Left hindlimb (tissue), 1 donor: ENCODE data around the gene FRMD3.

Experiments
- DNase-seq: peaks from one replicate; pipeline ENCODE4 v3.0.0-alpha.2; 2018

Gene FRMD3

DNA sequence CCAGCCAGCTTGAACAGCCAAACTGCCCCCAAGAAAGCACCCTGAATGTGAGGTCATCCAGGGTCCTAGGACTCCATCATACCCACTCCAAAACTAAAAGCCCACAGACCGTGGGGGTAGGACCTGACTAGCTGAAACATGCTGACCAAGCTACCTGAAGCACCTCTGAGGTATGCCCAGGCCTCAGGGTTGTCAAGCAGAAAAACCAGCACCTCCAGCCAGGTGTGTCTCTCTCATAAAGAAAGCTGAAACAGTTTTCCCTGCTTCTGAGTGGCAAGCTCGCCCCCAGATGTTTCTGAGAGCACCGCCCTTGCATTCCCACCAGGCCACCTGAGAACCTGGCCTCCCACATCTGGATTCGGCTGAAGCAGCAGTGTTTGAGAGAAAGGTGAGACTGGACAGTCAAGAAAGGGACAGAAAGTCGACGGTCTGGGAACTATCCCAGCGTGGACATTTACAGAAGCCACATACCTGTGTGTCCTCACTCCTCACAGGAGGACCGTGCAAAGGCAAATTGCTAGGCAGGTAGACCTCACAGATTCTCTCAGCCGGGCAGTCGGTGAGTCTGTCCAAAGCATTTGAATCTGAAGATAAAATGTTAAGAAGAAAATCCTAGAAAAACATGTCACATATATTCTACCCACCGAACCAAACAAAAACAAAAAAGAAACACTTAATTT, 319.6 kb downstream of the FRMD3 start:
- DNase-seq: no peak

DNA sequence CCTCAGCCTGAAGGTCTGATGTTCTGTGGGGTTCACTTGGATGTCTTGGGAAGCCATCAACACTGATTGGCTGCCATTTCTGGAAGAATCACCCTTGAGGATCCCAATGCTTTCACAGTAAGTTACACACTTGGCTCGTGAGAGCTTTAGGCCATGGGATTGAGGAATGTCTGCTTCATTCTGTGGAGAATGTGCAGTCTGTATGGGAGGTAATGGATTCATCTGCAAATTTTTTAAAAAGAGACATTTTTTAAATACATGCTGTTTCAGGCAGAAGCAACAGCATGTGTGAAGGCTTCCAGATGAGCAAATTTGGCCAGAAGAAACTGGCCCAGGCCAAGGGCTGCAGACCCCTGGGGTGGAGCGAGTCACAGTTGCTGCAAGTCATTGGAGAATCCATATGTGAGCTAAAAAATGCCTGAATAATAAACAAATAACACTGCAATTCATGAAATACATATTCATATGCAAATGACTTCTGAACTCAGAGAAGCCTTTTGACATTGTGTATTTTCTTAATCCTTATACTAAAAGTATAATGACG, 328.9 kb downstream of the FRMD3 start:
- DNase-seq: no peak

DNA sequence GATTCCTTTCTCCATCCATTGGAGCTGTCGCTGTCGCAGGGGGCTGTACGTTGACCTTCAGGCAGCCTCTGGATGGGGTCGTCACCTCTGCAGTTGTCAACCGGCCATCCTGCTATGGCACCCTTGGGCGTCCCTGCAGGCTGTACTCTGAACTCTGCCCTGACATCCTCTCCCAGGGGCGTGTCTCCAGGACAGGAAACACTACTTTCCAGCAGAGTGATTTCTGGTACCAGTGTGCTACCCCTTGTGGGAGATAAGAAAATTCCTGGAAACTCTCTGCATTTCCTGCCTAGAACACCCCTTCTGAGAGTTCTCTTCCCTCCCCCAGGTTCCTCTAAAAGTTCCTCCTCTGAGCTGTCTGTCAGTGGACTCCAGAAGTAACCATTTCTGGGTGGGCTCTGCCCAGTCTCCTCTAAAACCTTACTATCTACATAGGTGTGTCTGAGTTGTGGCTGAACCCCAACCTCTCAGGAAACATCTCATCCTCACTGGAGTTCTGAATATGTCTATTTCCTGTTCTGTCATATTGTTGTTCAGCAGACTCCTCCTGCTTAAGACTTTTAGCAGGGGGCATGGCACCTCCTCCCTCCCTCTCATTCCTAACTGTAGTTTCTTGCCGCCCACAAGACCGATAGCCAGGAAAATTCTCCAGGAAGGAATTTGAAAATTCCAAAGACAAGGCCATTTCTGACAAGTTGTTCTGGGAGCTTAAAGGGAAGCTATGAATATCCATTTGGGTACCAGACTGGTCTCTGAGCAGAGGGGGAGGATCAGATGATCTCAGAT, 329.9 kb downstream of the FRMD3 start:
- no peak for DNase-seq

DNA sequence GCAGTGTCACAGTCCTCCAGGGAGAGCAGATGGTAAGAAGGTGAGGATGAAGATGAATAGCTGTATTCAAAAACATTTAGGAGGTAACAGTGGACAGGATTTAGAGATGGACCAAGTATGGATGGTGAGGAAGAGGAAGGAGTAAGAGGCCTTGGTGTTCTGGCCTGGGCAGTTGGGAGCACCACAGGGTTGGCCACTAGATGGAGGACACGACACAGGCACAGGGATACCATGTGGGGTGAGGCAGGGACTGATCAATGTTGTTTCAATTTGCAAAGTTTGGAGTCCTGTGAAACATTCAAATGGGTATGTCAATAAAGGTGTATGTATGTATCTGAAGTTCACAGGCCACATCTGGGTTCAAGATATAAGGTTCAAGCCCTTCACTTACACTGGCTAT, 334.2 kb downstream of the FRMD3 start:
- no peak for DNase-seq

DNA sequence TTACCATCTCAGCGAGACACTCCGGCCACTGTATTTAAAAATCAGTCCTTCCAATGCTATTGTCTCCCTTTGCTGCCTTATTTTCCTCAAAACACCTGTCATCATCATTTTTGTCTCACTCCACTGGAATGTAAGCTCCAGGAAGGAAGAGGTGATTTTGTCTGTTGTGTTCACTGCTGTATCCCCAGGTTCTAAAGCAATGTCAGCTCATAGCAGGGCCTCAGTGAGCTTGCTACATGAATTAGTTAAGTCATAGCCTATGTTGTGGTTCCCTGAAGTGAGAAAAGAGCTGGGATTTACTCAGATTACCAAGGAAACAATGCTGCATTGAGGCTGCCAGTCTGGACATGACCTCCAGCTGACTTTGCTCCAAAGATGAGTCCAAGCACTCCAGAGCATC, 337.7 kb downstream of the FRMD3 start:
- DNase-seq: no peak

DNA sequence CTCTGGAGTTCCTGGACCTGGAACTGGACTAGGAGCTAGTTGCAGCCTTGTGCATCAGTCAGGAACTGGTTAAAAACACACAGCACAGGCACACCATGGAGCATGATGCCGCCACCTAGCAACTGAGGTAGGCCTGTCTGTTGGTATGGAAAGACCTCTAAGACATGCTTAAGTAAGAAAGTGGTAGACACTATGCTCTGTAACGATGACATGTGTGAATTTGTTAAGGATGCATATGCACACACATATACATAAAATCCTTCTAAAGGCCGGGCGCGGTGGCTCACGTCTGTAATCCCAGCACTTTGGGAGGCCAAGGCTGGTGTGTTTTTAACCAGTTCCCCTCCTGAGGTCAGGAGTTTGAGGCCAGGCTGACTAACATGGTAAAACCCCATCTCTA, 338.4 kb downstream of the FRMD3 start:
- DNase-seq: no peak

DNA sequence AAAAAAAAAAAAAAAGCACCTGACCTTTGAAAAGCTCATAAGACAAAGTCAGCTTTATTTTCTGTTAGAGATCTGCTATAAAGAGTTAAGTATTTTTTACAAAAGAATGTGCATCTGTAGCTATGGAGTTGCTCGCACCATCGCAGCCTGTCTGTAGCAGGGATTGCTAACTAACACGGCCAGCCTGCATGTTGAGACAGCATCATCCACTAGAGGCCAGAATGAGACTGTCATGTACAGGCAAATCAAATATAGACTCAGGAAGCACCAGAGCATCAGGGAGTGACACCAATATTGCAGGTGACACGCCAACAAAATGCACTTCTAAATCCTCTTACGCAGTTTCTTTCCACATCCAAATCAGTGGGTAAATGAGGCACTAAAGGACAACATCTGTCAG, 339.0 kb downstream of the FRMD3 start:
- no peak for DNase-seq

DNA sequence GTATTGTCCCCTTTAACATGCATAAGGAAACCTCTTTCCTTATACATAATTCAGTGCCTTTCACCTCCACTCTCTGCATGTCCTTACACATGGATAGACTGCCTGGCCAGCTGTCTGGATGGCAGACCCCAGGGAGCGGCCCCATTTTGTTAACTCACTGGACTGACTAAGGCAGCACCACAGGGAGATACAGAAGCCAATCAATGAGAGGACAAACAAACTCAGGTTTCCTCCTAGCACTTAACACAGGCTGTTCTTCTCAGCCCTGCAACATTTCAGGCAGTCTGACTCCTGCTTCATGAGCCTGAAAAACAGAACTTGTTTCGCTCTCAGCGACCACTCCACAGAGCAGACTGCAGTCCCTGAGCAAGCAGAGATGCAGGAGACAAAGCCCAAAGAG, 339.8 kb downstream of the FRMD3 start:
- DNase-seq: no peak

DNA sequence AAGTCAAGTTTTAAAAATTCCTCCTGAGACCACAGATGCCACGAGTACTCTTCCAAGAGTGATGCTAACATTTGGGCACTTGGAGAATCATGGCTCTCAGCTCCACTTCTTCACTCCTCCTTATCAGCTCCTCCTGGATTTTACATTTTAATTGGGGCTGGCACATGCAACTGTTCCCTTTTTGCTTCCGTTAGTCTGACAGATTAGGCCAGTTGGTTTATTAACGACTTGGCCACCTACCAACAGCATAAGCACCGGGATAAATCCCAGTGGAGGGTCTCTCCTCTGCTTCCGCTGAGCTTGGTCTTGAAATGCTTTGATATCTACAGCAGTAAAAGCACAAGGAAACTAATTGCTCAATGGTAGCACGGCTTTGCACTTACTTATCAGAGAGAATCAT, 340.6 kb downstream of the FRMD3 start:
- no peak for DNase-seq

DNA sequence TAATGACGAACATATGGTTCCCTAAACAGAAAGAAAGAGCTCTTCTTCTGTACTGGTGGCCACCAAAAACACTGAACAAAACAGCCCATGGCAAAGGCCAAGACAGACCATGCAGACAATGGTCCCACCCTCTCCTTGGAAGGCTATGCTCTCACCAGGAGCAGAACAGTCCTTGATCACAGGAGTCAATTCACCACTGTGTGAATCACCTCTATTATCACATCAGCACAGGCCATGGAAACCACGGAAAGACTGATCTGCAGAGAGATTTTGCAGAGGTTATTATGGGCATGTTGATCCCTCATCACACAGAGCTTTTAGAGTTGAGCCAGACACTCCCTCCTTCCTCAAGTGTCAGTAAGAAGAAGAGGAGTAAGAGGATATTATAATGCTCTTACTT, 341.3 kb downstream of the FRMD3 start:
- no peak for DNase-seq
